HG03342 (cell line): ENCODE data around the gene FANCI.

Experiments
- ATAC-seq: cut with Tn5 transposase; IDR thresholded peaks from one replicate; pipeline ENCODE4 v1.9.1; 2021; ENCODE audit warnings: mild to moderate bottlenecking, moderate library complexity; ENCODE audit not compliant: unreplicated experiment

The FANCI gene

DNA sequence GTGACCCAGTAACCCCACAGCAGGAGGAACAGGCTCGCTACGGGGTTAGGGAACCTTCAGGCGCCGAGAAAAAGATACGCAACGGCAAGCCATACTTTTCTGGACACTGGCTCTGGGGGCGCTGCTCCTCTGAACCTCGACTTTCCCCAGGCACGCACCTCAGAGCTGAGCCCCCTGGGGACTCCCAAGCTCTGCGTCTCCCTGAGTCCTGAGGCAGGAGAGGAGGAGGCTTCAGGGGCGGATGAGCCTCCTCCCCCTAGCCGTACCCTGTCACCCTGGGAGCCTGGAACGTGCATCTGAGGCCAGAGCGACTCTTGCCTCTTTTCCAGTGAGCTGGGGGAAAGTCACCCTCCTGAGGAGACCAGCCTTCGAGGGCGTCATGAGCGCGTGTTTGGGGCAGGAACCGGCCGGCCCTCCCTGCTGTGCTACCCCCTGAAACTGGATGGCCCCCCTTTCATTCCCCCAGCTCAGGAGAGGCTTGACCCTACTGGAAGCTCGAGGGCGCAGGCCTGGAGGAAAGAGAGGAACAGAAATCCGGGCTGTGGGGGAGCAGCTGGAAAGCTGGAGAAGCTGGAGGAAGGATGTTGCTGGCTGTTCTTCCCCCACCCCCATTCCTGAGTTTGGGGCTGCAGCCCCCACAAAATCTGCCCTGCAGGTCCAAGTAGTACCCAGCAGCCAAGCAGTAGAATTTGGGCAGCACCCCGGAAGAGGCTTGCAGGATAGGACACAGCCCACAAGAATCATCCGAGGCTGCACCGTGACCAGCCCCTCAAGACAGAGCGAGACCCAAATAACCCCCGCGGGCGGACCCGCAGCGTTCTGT is 115.9 kb downstream of the FANCI start:
- no peak for ATAC-seq

DNA sequence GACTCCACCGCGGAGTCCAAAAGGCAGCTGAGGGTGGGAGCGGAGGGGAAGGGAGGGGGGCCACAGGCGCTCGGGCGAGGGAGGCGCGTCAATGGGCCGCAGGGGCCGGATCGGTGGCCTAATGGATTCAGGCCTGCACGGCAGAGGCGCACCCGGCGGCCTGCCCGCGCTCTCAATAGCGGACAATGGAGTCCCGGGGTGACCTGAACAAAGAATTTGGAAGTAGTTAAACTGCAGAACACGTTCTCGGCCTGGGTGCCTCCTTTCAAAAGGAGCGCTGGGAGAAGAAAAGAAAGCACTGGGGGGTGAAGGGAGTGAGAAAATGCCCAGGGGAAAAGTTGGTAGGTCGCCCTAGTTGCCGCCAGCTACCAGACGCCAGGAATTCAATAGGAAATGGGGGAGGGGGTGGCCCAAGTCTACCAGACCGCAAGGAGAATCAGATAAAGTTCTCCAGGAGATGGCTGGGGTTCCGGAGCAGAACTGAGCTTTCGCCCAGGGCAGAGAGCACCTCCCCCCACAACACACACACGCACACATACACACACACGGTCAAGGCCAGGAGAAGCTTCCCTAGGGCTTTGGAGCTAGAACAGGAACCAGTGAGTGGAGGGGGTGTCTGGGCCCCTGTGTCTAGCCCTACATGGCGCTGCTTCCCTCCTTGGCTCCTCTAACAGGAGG is 116.7 kb downstream of the FANCI start:
- ATAC-seq, result no peak

DNA sequence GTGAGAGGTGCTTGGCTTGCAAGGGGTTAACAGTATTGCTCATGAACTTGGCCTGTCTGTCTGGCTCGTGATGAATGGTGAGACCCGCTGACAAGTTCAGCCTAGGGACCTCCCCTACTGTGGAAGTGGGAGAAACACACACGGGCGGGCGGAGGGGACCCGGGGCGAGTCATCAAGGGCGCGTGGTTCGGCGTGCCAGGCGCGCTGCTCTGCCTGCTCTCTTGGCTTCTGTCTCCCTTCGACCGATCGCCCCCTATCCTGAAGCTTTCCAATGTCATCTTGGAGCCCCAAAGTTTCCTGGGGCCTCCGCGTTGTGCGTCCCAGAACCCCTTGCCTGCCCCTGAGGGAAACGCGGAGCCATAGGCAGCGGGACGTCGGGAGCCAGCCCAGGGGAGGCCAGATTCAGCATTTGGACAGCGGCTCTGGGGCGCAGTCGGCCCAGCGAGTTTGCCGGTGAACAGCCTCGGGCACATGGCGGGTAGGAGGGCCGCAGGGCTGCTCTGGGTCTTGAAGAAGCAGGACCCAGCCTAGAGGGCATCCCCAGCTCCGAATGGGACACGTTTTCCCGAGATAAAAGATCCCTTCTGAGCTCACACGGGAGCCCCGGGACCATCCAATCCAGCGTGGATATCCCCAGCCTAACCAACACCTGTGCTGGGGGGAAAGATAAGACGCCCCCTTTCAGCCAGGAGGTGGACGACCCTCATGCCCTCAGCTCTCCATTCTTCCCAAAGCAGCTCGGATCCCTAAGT is 117.8 kb downstream of the FANCI start:
- ATAC-seq, result no peak

DNA sequence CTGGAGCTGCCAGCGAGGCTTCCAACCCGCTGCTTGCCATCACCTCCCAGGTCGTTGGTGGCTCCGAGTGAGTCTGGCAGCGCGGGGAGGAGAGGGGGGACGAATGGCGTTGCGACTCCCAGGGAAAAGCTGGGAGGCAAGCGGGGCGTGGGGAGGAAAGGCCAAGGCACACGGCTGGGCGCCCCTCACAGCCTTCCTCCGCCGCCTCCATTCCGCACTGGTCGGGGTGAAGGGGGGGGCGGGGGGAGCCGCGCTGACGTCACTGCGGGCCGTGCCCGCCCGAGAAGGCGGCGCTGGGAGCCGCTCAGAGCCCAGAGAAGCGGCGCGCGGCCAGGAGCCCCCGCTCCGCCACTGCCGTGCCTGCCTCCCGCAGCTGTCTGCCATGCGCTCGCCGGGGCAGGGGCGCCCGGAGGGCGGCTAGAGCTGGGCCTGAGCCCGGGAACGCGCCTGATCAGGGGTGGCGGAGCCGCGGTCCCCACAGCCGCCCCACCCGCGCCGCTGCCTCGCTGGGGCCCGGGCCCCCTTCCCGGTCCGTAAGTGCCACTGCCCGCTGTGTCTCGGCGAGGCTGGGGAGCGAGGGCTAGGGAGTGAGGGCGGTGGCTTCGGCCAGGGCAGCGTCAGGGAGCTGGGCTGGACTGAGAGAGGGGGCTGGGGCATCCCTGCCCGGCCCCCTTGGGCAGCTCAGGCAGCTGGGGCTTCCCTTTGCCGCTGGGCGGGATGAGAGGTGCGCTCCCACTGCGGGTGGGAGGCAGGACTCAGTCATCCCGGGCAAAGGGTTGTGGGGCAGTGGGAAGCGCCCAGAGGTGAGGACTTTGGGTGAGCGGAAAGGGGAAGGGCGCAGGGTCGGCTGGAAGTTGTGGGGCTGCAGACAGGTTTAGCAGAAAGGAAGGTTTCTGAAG is 118.7 kb downstream of the FANCI start:
- ATAC-seq, result no peak

DNA sequence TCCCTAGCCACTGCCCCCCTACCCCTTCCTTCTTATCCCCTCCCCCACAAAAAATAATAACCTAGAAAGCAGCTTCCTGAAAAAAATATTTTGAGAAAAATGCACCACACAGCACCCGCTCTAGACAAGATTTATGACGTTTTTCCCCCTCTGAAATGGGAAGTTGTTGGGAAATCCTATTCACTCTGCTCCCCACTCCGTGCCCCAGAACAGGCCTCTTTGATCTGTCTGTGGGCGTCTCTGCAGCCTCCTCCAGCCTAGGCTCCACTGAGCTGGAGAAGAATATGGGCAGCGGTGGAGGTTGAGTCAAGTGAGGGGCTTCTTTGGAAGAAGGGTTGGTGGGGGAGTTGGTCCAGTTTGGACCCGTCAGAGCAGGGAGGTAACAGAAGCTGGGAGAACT is 119.4 kb downstream of the FANCI start:
- no peak for ATAC-seq

DNA sequence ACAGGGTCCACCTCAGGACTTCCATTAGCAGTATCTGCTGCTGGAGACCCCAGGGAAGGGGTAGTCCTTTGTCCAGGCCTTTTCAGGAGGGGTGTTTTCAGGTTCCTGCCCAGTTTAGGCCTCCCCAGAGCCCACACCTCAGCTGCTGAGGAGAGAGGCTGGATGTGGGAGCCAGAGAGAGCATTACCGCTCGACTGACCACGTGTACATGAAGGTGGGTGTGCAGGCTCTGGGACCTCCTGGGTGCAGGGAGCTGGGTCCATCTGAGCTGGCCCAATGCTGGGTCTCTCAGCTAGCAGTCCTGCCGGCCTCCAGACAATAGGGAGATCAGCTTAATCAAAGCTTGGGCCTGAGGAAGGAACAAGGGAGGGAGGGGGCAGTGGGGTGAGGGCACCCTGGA is 120.0 kb downstream of the FANCI start:
- ATAC-seq, result no peak

DNA sequence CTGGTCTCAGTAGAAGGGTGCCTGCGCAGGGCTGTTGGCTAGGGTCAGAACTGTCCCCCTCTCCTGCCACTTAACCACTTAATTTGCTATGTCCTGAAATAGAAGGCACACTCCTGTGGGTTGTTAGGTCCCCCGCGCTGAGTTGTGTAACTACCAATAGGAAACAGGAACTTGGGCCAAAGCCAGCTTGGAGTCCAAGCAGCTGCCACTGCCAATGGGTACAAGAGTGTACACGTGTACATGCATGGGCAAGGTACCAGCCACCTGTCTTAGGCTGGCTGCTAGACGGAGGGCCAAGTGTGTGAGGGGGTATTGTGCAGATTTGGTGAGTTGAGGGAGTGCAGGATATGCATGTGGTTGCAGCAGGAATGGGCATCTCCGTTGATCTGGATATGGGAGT is 120.6 kb downstream of the FANCI start:
- no peak for ATAC-seq

DNA sequence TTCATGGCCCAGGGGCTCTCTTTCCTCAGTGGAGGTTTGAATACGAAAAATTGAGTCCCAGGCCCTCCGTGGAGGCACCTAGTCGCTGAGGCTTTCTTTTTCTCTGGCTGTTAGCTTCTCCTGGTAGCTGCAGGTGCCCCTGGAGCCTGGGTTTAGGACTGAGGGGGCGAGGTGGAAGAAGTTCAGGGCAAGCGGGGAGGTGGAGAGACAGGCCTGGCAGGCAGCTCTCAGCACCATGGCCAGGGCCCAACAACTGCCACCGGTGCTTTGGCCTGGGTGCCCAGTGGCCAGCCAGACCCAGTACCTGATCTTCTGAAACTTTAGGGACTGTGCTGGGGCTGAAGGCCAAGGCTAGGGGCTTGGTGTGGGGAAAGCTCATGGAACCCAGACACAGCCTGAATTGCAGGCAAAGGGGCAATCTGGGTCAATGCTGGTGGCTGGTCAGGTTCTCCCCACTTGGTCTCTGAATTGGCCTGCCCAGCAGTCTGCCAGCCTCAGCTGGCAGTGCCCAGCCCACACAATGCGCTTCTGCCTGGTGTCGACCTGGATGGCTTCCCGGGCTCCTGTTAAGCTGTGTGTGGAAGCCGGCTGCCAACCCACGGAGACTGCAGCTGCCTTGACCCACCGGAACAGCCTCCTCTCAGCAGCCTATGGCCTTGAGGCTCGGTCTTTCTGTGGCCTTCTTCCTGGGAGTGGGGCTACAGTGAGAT is 121.1 kb downstream of the FANCI start:
- no peak for ATAC-seq

DNA sequence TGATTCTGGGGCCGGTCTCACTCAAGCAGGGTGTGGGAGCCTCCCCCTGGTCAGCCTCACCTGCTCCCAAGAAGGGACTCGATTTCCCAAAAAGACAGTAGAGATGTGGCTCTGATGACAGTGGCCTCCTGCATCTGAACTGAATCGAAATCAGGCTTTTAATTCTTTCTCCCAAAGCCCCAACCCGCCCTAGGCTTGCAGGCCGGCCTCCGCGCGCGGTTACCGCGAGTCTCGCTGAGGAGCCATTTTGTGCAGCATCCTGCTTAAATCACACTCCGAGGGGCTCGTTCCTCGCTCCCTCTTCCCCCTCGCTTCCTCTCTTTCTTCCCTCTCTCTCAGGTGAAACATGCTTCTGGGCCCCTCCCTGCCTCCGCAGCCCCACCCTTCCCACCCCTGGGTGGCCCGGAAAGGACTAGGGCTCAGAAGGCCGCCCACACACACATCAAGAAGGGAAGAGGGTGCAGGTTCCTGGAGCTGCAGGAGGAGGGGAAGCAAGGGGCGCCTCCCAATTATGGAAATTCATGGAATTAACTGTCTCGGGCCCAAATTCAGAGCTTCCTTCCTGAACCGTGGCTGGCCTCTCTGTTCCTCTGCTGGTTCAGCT is 121.8 kb downstream of the FANCI start:
- ATAC-seq, result no peak
